KMS-11 (cell line): Measurements from ENCODE around the gene ARHGEF6.

ENCODE experiments used
- H2AFZ ChIP-seq: fragments of 200-600 bp; sonication (generic); 2 replicates; pipeline ENCODE4 v1.6.1; 2016; ENCODE audit warnings: antibody characterized with exemption, mixed run types, low read depth
- H3K27ac ChIP-seq: fragments of 200-600 bp; sonication (generic); 2 replicates; pipeline ENCODE4 v1.6.1; 2016; ENCODE audit warnings: mild to moderate bottlenecking, mixed run types
- H3K27me3 ChIP-seq: fragments of 200-600 bp; sonication (generic); 2 replicates; pipeline ENCODE4 v1.6.1; 2017; ENCODE audit warnings: mild to moderate bottlenecking, low read depth, mixed run types, moderate library complexity; ENCODE audit not compliant: insufficient read depth
- H3K36me3 ChIP-seq: fragments of 200-600 bp; sonication (generic); 2 replicates; pipeline ENCODE4 v1.6.1; 2017; ENCODE audit warnings: mild to moderate bottlenecking, mixed run types; ENCODE audit not compliant: insufficient read depth
- H3K4me1 ChIP-seq: fragments of 200-600 bp; sonication (generic); 2 replicates; pipeline ENCODE4 v1.6.1; 2016; ENCODE audit warnings: mild to moderate bottlenecking, low read depth, mixed run types; ENCODE audit not compliant: poor library complexity, severe bottlenecking
- H3K4me2 ChIP-seq: fragments of 200-600 bp; sonication (generic); 2 replicates; pipeline ENCODE4 v1.7.0; 2016; ENCODE audit warnings: mild to moderate bottlenecking, mixed run types
- H3K4me3 ChIP-seq: fragments of 200-600 bp; sonication (generic); IDR thresholded peaks from 2 replicates; pipeline ENCODE4 v1.6.1; 2017; ENCODE audit warnings: low read depth, low read length, mixed read lengths; ENCODE audit not compliant: insufficient read depth
- H3K79me2 ChIP-seq: fragments of 200-600 bp; sonication (generic); 2 replicates; pipeline ENCODE4 v1.6.1; 2016; ENCODE audit warnings: low read depth, mixed run types; ENCODE audit not compliant: insufficient read depth
- H3K9ac ChIP-seq: fragments of 200-600 bp; sonication (generic); 2 replicates; pipeline ENCODE4 v1.6.1; 2016; ENCODE audit warnings: mild to moderate bottlenecking, mixed run types
- H4K20me1 ChIP-seq: fragments of 200-600 bp; sonication (generic); 2 replicates; pipeline ENCODE4 v1.6.1; 2016; ENCODE audit warnings: mild to moderate bottlenecking, mixed run types; ENCODE audit not compliant: insufficient read depth
- CTCF ChIP-seq: fragments of 200-600 bp; sonication (generic); conservative IDR thresholded peaks from 2 replicates; pipeline ENCODE4 v1.6.1; 2017; ENCODE audit warnings: low read depth, mild to moderate bottlenecking, antibody characterized with exemption, low read length, moderate library complexity, mixed read lengths

ARHGEF6 gene

GRCh38 chrX:136671006-136671610, 109.6 kb downstream of the ARHGEF6 start:
- Histone ChIP-seq H2AFZ (no peak overlapping the region), H3K4me3 (no peak overlapping the region), H3K4me2 (no peak overlapping the region), H3K4me1 (peaks cover 21% of the 10 kb centered on the region), H3K79me2 (no peaks in the 10 kb centered on the region), H3K27ac (no peak overlapping the region), H4K20me1 (no peaks in the 10 kb centered on the region), H3K36me3 (no peaks in the 10 kb centered on the region), H3K9ac (no peak overlapping the region), H3K27me3 (no peaks in the 10 kb centered on the region)
- TF ChIP-seq CTCF, result no peak

GRCh38 chrX:136667446-136668168, 113.1 kb downstream of the ARHGEF6 start:
- Histone ChIP-seq H2AFZ (no peak overlapping the region), H3K27ac (no peak overlapping the region), H3K4me1 (peaks cover 5% of the 10 kb centered on the region), H3K4me3 (no peak overlapping the region), H3K4me2 (no peak overlapping the region), H3K9ac (no peak overlapping the region), H3K79me2 (no peaks in the 10 kb centered on the region), H3K36me3 (no peaks in the 10 kb centered on the region), H3K27me3 (no peaks in the 10 kb centered on the region), H4K20me1 (no peaks in the 10 kb centered on the region)
- TF ChIP-seq CTCF, result no peak

DNA sequence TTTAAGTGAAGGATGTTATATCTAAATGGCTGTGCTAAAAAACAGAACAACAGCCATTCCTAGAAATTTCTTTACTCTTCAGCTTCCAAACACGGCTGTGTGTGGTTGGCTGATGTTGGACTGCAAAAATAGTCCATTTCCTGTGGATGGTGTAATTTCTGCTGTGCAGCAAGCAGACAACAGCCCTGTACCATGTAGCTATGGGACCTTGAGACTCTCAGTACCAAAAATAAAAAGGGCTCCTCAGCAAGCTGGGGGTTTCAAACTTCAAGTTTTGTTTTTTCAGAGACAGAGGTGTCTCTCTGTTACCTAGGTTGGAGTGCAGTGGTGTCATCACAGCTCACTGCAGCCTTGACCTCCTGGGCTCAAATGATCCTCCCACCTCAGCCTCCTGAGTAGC, 114.6 kb downstream of the ARHGEF6 start:
- Histone ChIP-seq H4K20me1 (no peaks in the 10 kb centered on the region), H3K4me2 (no peak overlapping the region), H3K27ac (no peak overlapping the region), H3K4me1 (peaks cover 2% of the 10 kb centered on the region), H3K27me3 (no peaks in the 10 kb centered on the region), H3K36me3 (no peaks in the 10 kb centered on the region), H3K9ac (no peak overlapping the region), H3K4me3 (no peak overlapping the region), H2AFZ (no peak overlapping the region), H3K79me2 (no peaks in the 10 kb centered on the region)
- TF ChIP-seq CTCF, result no peak

DNA sequence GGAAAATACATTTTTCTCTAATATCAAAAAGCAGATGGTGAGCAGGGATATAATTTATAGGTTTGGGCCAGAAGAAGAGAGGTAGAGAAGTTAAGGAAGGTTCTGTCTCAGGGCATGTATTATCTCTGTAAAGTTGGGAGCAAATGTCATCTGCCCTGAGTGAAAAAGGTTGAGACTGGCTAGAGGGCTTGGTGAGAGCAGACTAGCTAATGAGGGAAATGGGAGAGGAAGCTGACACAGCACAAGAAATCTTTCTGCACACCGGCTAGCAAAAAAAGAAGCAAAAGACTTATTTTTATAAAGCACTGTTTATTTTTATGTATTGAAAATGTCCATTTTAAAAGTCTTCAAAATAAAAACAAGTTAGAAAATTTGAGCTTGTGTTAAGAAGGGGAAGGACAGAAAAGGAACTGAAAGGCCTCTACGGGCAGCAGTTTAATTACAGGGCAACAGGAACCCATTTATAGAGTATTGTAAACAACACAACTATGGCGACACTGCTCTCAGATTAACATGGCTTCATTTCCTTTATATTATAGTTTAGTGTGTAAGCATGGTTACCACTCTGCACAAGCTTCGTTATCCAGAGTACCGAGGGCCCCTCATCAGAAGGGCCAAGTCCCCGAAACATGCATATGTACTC, 115.4 kb downstream of the ARHGEF6 start:
- Histone ChIP-seq H3K27me3 (no peaks in the 10 kb centered on the region), H2AFZ (no peak overlapping the region), H3K36me3 (no peaks in the 10 kb centered on the region), H3K79me2 (no peaks in the 10 kb centered on the region), H3K4me2 (no peak overlapping the region), H3K4me1 (no peaks in the 10 kb centered on the region), H3K4me3 (no peak overlapping the region), H3K9ac (no peak overlapping the region), H3K27ac (no peak overlapping the region), H4K20me1 (no peaks in the 10 kb centered on the region)
- TF ChIP-seq CTCF, result no peak
